ENCODE results near the gene NUP205. TPM values are rescaled to one million over a fixed set of nuclear protein-coding genes. Genes with fewer than 3 reads are reported as not detected.

The NUP205 gene
- total and polyA plus RNA-seq, 2 of the 13 experiments (the other 11 are each of a cell fraction or from before 2014, with no cell fraction given): 46.2 to 87.2 TPM

DNA sequence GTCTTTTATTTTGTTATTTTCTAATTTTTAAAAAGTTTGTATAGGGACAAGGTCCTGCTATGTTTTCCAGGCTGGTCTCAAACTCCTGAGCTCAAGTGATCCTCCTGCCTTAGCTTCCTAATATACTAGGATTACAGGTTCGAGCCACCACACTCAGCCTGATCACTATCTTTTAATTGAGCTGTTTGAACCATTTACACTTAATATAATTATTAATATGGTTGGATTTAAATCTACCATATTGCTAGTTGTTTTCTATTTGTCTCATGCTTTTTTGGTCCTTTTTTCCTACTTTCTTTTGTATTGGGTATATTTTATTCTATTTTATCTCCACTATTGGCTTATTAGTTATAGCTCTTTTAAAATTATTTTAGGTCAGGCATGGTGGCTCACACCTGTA, 34.6 kb upstream of the NUP205 start:
- FAIRE-seq (no peak), ATAC-seq (no peak), DNase-seq (ENCODE audit: low spot score) (no peak)
- Histone ChIP-seq H3K9ac (ENCODE audit: insufficient read depth, low read depth, low read length) (no peak overlapping the region), H2AFZ (ENCODE audit: low read length) (no peak overlapping the region), H3K4me2 (ENCODE audit: low read depth, low read length) (no peak overlapping the region), H3K36me3 (replicated peaks in 1 of 2; ENCODE audit: control insufficient read depth in 1 of 2, insufficient read depth in 2 of 2, low read length in 2 of 2) (no peaks in the 10 kb centered on the region), H3K9me3 (ENCODE audit: low read length) (no peaks in the 10 kb centered on the region), H4K20me1 (ENCODE audit: insufficient read depth, low read length) (no peaks in the 10 kb centered on the region), H3K4me3 (replicated peaks in 1 of 3; ENCODE audit: insufficient read depth in 1 of 3, low read depth in 2 of 3, low read length in 3 of 3) (no peak overlapping the region), H3K79me2 (ENCODE audit: insufficient read depth, low read length) (no peaks in the 10 kb centered on the region), H3K27ac (ENCODE audit: extremely low read length, insufficient read depth, low read length) (no peak overlapping the region), H3K27me3 (ENCODE audit: control insufficient read depth in 1 of 2, insufficient read depth in 2 of 2, low read length in 2 of 2) (no peaks in the 10 kb centered on the region), H3K4me1 (ENCODE audit: insufficient read depth, low read length) (peaks cover 31% of the 10 kb centered on the region)
- POLR2A ChIA-PET: no interaction called here
- BruUV-seq (replicated peaks): no TSS peak
- intact Hi-C loops (cut with micrococcal nuclease; ENCODE audit: unreplicated experiment): no loop called here
- in situ Hi-C loops (cut with HindIII; ENCODE audit: extremely low pct_ligation_motif_present, low pct_unique_long_range_greater_than_20kb): no loop called here
- CTCF ChIA-PET (ENCODE audit: low intra/inter-chr PET ratio, low total read pairs): no interaction called here
- 83% methylated on average over 1 of the region's 1 CpG for WGBS (ENCODE audit: low lambda C conversion rate)
- TF ChIP-seq KLF16 (CRISPR knock-in tag; IDR thresholded peaks at IDR 0.05) (no peak), ZFYVE20 (CRISPR knock-in tag; IDR thresholded peaks at IDR 0.05; ENCODE audit: borderline replicate concordance, low read depth) (no peak), ZNF468 (CRISPR knock-in tag; IDR thresholded peaks at IDR 0.05) (no peak), SNAI1 (CRISPR knock-in tag; IDR thresholded peaks at IDR 0.05; ENCODE audit: borderline replicate concordance) (no peak), SSRP1 (CRISPR knock-in tag; IDR thresholded peaks at IDR 0.05) (no peak), ZBTB21 (CRISPR knock-in tag; IDR thresholded peaks at IDR 0.05) (no peak), ADNP (CRISPR knock-in tag; IDR thresholded peaks at IDR 0.05) (no peak), ASH2L (IDR thresholded peaks at IDR 0.05; ENCODE audit: insufficient read length, low read depth, low read length) (no peak), ZNF432 (CRISPR knock-in tag; IDR thresholded peaks at IDR 0.05; ENCODE audit: borderline replicate concordance) (no peak), GZF1 (CRISPR knock-in tag; IDR thresholded peaks at IDR 0.05) (no peak), NRL (CRISPR knock-in tag; IDR thresholded peaks at IDR 0.05; ENCODE audit: borderline replicate concordance) (no peak), THAP11 (CRISPR knock-in tag; IDR thresholded peaks at IDR 0.05) (no peak), SRSF4 (IDR thresholded peaks at IDR 0.05; ENCODE audit: low read depth, low read length, poor library complexity, severe bottlenecking) (no peak), CEBPG (CRISPR knock-in tag; IDR thresholded peaks at IDR 0.05) (no peak), REXO4 (CRISPR knock-in tag; IDR thresholded peaks at IDR 0.05; ENCODE audit: borderline replicate concordance) (no peak)
- TF ChIP-seq, protein P1, sequence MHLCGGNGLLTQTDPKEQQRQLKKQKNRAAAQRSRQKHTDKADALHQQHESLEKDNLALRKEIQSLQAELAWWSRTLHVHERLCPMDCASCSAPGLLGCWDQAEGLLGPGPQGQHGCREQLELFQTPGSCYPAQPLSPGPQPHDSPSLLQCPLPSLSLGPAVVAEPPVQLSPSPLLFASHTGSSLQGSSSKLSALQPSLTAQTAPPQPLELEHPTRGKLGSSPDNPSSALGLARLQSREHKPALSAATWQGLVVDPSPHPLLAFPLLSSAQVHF (CRISPR knock-in tag; IDR thresholded peaks at IDR 0.05): no peak
- TF ChIP-seq, protein P2, sequence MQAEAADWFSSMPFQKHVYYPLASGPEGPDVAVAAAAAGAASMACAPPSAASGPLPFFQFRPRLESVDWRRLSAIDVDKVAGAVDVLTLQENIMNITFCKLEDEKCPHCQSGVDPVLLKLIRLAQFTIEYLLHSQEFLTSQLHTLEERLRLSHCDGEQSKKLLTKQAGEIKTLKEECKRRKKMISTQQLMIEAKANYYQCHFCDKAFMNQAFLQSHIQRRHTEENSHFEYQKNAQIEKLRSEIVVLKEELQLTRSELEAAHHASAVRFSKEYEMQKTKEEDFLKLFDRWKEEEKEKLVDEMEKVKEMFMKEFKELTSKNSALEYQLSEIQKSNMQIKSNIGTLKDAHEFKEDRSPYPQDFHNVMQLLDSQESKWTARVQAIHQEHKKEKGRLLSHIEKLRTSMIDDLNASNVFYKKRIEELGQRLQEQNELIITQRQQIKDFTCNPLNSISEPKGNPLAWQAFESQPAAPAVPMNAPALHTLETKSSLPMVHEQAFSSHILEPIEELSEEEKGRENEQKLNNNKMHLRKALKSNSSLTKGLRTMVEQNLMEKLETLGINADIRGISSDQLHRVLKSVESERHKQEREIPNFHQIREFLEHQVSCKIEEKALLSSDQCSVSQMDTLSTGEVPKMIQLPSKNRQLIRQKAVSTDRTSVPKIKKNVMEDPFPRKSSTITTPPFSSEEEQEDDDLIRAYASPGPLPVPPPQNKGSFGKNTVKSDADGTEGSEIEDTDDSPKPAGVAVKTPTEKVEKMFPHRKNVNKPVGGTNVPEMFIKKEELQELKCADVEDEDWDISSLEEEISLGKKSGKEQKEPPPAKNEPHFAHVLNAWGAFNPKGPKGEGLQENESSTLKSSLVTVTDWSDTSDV (CRISPR knock-in tag; IDR thresholded peaks at IDR 0.05): no peak
- TF ChIP-seq, protein P3, sequence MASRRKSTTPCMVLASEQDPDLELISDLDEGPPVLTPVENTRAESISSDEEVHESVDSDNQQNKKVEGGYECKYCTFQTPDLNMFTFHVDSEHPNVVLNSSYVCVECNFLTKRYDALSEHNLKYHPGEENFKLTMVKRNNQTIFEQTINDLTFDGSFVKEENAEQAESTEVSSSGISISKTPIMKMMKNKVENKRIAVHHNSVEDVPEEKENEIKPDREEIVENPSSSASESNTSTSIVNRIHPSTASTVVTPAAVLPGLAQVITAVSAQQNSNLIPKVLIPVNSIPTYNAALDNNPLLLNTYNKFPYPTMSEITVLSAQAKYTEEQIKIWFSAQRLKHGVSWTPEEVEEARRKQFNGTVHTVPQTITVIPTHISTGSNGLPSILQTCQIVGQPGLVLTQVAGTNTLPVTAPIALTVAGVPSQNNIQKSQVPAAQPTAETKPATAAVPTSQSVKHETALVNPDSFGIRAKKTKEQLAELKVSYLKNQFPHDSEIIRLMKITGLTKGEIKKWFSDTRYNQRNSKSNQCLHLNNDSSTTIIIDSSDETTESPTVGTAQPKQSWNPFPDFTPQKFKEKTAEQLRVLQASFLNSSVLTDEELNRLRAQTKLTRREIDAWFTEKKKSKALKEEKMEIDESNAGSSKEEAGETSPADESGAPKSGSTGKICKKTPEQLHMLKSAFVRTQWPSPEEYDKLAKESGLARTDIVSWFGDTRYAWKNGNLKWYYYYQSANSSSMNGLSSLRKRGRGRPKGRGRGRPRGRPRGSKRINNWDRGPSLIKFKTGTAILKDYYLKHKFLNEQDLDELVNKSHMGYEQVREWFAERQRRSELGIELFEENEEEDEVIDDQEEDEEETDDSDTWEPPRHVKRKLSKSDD (CRISPR knock-in tag; IDR thresholded peaks at IDR 0.05; ENCODE audit: low read depth): no peak

Measured in HepG2 (cell line).